GM19328 (cell line): ENCODE results near the gene CBFA2T2.
A peak's percentile ranks its signal among the peaks of the same experiment; 100 is the strongest.
"Not testable (repeated sequence)": the region's sequence is repeated elsewhere in the genome, so short reads cannot be mapped to it uniquely, and the experiment has no call there.

Experiments
- ATAC-seq: cut with Tn5 transposase; IDR thresholded peaks from one replicate; pipeline ENCODE4 v1.9.1; 2021; ENCODE audit warnings: mild to moderate bottlenecking, moderate library complexity; ENCODE audit not compliant: unreplicated experiment

The CBFA2T2 gene

GRCh38 chr20:33545763-33546162 is 55.9 kb downstream of the CBFA2T2 start:
- no peak for ATAC-seq

DNA sequence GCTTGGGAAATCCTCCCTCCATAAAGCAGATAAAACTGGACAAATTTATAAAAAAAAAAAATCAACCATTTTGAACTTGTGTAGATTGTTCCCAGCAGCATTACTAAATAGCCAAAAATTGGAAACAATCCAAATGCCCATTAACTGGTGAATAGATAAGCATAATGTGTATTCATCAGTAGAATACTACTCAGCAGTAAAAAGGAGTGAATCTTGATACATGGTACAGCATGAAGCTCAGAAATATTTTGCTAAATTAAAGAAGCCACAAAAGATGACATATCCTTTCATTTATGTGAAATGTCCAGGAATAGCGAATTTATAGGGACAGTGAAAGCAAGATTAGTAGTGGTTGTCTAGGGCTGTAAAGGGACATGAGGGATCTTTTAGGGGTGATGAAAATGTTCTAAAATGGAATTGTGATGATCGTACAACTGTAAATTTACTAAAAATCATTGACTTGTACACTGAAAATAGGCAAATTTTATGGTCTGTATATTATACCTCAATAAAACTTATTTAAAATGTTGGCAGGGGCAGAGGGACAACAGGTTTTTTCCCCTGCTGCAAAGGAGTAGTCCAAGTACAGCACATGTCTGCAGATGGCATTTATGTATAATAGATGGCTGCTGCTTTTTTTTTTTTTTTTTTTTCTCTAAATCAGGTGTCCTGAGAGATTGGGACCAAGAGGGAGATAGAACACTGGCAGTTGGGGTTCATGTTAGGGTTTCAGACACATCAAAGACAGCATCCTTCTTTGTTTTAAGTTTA is 59.5 kb downstream of the CBFA2T2 start:
- no peak for ATAC-seq

DNA sequence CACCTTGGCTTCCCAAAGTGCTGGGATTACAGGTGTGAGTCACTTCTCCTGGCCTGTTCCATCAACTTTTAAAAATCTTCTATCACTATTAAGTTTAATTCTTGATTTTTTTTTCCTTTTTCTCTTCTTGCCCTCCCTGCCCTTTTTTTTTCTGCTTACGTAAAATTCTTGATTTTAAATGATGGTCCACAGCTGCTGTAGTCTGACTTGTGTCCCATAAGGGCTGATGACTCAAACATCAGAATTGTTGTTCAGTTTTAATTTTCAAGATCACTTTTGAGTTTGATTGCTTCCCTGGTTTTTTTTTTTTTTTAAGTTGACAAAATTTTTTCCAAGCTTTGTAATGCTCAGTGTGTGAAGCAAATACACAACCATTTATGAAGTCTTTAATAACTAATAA is 61.9 kb downstream of the CBFA2T2 start:
- ATAC-seq, result no peak

DNA sequence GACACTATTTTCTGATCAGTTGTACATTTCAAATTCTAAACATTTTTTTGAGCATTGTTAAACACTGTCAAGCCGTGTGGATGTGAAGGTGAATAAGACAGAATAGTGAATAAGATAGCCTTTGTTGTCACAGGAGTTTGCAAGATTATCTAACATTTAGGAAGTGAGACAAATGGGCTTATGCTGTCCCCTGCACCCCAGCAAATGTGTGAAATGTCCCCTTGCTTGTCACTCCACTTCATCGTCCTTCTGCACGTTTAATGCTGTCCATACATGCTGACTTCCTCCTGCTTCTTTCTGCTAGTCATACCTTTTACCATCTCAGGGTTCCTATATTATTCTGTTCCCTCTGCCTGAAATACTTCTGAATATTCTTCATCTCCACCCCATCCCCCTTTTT is 62.6 kb downstream of the CBFA2T2 start:
- no peak for ATAC-seq

- ATAC-seq, result no peak
These were observed 63.6 kb downstream of the CBFA2T2 start for GRCh38 chr20:33553516-33553915.

- ATAC-seq, result peak; percentile 94
These were observed 65.1 kb downstream of the CBFA2T2 start for GRCh38 chr20:33554914-33555420.

DNA sequence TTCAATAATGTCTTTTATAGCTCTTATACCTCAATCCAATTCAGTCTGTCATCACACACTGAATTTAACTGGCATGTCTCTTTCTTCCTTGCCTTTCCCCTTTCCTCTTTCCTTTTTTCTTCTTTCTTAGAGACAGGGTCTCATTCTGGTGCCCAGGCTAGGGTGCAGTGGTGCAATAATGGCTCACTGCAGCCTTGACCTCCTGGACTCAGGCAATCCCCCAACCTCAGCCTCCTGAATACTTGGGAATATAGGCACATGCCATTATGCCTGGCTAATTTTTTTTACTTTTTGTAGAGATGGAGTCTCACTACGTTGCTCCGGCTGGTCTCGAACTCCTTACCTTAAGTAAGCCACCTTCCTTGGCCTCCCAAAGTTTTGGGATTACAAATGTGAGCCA is 65.9 kb downstream of the CBFA2T2 start:
- no peak for ATAC-seq

- no peak for ATAC-seq
These were observed 66.3 kb downstream of the CBFA2T2 start for GRCh38 chr20:33556246-33556645.

- no peak for ATAC-seq
These were observed 68.7 kb downstream of the CBFA2T2 start for GRCh38 chr20:33558348-33559144.

- ATAC-seq, result no peak
These were observed 69.3 kb downstream of the CBFA2T2 start for GRCh38 chr20:33559212-33559611.

- no peak for ATAC-seq
These were observed 70.1 kb downstream of the CBFA2T2 start for GRCh38 chr20:33560026-33560425.

DNA sequence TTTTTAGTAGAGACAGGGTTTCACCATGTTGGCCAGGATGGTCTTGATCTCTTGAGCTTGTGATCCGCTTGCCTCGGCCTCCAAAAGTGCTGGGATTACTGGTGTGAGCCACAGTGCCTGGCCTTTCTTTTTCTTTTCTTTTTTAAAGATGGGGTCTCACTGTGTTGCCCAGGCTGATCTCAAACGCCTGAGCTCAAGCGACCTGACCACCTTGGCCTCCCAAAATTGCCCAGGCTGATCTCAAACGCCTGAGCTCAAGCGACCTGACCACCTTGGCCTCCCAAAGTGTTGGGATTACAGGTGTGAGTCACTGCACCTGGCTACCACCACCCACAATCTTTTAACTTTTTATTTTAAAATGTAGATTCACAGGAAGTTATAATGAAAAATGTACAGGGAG is 71.2 kb downstream of the CBFA2T2 start:
- not testable (repeated sequence) for ATAC-seq

DNA sequence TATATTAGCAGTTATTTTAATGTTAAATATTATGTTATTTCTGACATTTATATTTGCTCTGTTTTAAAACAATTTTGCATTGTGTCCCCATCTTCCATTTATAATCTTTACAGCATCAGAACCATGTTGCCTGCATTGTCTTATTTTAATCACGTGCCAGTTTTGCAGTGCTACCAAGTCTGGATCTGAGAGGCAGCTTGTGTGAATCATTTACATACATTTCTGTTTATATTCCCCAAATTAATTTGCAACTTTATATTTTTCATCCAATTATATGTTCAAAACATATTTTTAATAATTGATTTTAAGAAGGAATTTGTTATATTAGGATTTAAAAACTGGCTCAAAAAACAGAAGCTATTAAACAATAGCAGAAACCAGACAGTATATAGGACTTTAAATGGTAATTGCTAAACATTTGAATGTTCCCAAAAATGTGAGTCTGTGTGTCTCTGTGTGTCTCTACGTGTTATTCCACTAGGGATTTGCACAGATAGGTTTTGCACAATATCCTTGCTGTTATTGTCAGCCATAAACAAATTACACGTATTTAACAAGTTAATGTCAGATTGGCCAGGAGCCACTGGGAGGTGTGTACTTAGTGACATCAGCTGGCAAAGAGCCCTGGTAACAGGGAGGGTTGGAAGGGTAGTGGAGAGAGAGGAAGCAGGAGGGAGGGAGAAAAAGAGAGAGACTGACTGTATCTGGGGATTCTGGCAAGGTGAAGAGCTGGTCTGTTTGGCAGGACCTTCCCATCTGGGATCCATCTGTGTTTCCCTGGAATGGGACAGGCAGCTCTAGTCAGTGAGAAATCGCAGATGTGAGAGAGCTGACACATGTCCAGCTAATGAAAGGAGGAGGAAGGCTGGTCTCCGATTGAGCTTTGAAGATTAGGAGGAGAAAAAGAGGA is 72.1 kb downstream of the CBFA2T2 start:
- ATAC-seq, result no peak

DNA sequence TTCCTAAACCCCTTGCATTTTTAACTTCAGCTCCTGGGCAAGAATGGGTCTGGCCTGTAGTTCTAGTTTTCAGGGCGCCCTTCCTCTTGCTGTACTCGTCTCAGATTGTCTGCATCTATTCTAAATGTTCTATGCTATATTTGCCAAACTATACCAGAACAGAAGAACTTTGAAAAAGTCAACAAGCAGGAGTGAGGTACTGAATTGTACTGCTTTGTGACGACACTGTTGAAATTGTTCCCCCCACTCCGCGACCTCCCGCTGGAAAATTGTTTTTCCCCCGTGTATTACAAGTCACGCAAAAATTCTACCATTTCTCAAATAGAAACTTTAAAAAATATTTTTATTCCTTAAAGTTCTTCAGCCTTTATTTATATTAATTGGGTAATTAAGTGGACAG is 73.9 kb downstream of the CBFA2T2 start:
- ATAC-seq, result no peak

- no peak for ATAC-seq
These were observed 77.1 kb downstream of the CBFA2T2 start for GRCh38 chr20:33566781-33567603.

- ATAC-seq, result no peak
These were observed 78.1 kb downstream of the CBFA2T2 start for GRCh38 chr20:33567949-33568348.

DNA sequence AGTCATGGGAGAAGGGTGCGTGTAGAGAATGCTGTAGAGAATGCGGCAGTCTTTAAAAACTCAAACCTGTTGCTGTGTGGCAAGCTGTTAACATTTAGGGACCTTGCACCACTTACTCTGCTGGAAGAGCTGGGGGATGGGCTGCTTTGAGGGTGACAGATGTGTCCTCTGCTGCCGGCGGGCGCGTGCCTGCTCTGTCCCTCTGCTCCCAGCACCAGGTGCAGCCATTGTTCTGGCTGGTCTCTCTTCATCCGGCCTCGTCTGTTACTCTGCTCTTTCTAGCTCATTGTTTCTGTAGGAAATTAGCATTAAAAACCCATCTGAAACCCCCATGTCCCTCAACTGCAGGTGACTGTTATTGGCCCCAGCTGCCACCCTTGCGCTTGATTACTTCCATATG is 78.5 kb downstream of the CBFA2T2 start:
- no peak for ATAC-seq

GRCh38 chr20:33568868-33569801 is 79.2 kb downstream of the CBFA2T2 start:
- ATAC-seq, result no peak

DNA sequence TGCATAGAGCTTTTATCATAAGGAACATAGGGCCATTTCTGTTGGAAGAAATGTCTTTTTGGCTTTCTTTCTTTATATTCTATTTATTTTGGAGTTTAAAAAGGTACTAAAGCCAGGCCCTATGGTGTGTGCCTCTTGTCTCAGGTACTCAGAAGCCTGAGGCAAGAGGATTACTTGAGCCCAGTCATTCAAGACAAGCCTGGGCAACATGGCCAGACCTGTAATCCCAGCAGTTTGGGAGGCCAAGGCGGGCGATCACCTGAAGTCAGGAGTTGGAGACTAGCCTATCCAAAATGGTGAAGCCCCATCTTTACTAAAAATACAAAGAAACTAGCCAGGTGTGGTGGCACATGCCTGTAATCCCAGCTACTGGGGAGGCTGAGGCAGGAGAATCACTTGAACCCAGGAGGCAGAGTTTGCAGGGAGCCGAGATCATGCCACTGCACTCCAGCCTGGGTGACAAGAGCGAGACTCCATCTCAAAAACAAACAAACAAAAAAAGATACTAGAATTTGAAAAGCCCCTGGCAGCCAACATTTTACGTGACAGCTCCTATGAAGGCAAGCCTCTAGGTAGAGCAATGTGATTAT is 80.0 kb downstream of the CBFA2T2 start:
- no peak for ATAC-seq
